A673 (cell line): ENCODE results near the gene MEX3B.

Source experiments
- CTCF ChIP-seq: fragments of 300-800, 200-600 bp; sonication (generic); conservative IDR thresholded peaks from 2 replicates; pipeline ENCODE4 v1.5.1; 2017; ENCODE audit warnings: low read depth, mild to moderate bottlenecking, antibody characterized with exemption, low read length, moderate library complexity, mixed read lengths
- EZH2 ChIP-seq: fragments of 200-600 bp; sonication (generic); IDR thresholded peaks from 2 replicates; pipeline ENCODE4 v1.6.1; 2017; ENCODE audit warnings: borderline replicate concordance, low read depth, mild to moderate bottlenecking, mixed read lengths, antibody characterized with exemption, low read length; ENCODE audit not compliant: poor library complexity, severe bottlenecking

DNA sequence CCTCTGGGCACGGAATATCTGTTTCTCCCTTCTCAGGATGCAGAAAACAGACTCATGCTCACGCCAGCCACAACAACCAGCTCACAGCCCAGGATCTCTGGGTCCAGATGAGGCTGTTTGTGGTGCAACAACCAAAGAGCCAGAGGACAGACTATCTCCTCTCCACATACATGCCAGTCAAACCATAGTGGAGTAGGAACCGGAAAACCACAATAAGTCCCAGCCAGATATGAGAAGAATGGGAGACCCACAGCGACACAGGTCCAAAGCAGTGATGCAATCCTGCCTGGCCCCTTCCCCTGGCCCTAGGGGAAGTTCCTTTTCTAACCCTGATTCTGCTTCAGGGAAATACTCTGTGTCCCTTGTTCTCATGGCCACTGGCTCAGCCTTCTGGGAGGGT is 27.6 kb downstream of the MEX3B start:
- no peak for TF ChIP-seq CTCF
- no peak for TF ChIP-seq EZH2
